Panc1 (cell line): ENCODE measurements around the gene XG. TPM values are rescaled to one million over a fixed set of nuclear protein-coding genes. Genes with fewer than 3 reads are reported as not detected.
"Not testable (repeated sequence)": the region's sequence is repeated elsewhere in the genome, so short reads cannot be mapped to it uniquely, and the experiment has no call there.

Experiments
- ATAC-seq: fragments of 200-7000 bp; cut with Tn5 transposase; 2 replicates; pipeline ENCODE4 v1.9.1; 2020; ENCODE audit warnings: mild to moderate bottlenecking, moderate library complexity
- BruUV-seq: library from RNA; stranded (reverse); fragments of 400-500 nt; replicated peaks from 2 replicates; lab custom pipeline; 2021; lab: Mats Ljungman, UMichigan
- CTCF ChIA-PET: fragments of 300-600 bp; sonication (Branson Sonifier 250); formaldehyde crosslinking; loops from one replicate; lab custom pipeline; 2022; ENCODE audit warnings: antibody characterized with exemption; lab: Charles Lee
- POLR2A ChIA-PET: fragments of 300-600 bp; sonication (Branson Sonifier 250); formaldehyde crosslinking; loops from one replicate; lab custom pipeline; 2022; ENCODE audit warnings: antibody characterized with exemption; lab: Charles Lee
- DNase-seq: peaks from one replicate; pipeline ENCODE4 v3.0.0-alpha.2; 2010; ENCODE audit warnings: low read depth, low spot score
- H3K27ac ChIP-seq: 2 replicates; pipeline ENCODE4 v1.5.1; 2011; ENCODE audit warnings: mild to moderate bottlenecking, low read length, inconsistent platforms
- H3K27me3 ChIP-seq: fragments of 200-500 bp; sonication (Bioruptor generic); 2 replicates; pipeline ENCODE4 v1.6.0; 2014; ENCODE audit warnings: low read length, inconsistent platforms; ENCODE audit not compliant: control insufficient read depth, insufficient read depth
- H3K36me3 ChIP-seq: fragments of 200-500 bp; sonication (Bioruptor generic); 2 replicates; pipeline ENCODE4 v1.5.1; 2014; ENCODE audit warnings: inconsistent platforms, mild to moderate bottlenecking, low read length, moderate library complexity; ENCODE audit not compliant: control insufficient read depth, insufficient read depth
- H3K4me1 ChIP-seq: 2 replicates; pipeline ENCODE4 v1.5.1; 2011; ENCODE audit warnings: inconsistent platforms, mild to moderate bottlenecking, low read length, moderate library complexity; ENCODE audit not compliant: control insufficient read depth, insufficient read depth
- H3K4me3 ChIP-seq, 2 experiments: 2 replicates each; pipeline ENCODE4 v1.5.1; 2011 to 2012; ENCODE audit warnings: low read depth in 2 of 2, low read length in 2 of 2, mild to moderate bottlenecking in 2 of 2, inconsistent platforms in 1 of 2, moderate library complexity in 1 of 2
- H3K9me3 ChIP-seq: fragments of 200-500 bp; sonication (Bioruptor generic); 2 replicates; pipeline ENCODE4 v1.5.1; 2014; ENCODE audit warnings: low read depth, mild to moderate bottlenecking, inconsistent platforms, low read length, moderate library complexity; ENCODE audit not compliant: control insufficient read depth, insufficient read depth
- CTCF ChIP-seq: fragments of 450-650 bp; IDR thresholded peaks from 2 replicates; pipeline ENCODE4 v1.5.1; 2017; ENCODE audit warnings: mild to moderate bottlenecking
- POLR2AphosphoS5 ChIP-seq: IDR thresholded peaks from 2 replicates; pipeline ENCODE4 v1.6.1; 2012; ENCODE audit warnings: mild to moderate bottlenecking, low read depth, low read length, moderate library complexity
- REST ChIP-seq, 2 experiments: IDR thresholded peaks; 2 replicates each; pipeline ENCODE4 v1.6.1; 2011 to 2012; ENCODE audit warnings: low read depth in 2 of 2, control low read depth in 1 of 2, low read length in 1 of 2, mild to moderate bottlenecking in 1 of 2, moderate library complexity in 1 of 2; ENCODE audit not compliant: insufficient read depth in 1 of 2
- SIN3A ChIP-seq: IDR thresholded peaks from 2 replicates; pipeline ENCODE4 v1.6.1; 2012; ENCODE audit warnings: low read depth, mild to moderate bottlenecking, low read length, moderate library complexity, borderline replicate concordance; ENCODE audit not compliant: insufficient read depth
- TCF7L2 ChIP-seq: IDR thresholded peaks from 2 replicates; pipeline ENCODE4 v1.6.1; 2011; ENCODE audit warnings: mild to moderate bottlenecking, low read depth, low read length, inconsistent platforms
- in situ Hi-C: cut with HindIII; loops from 2 replicates; pipeline ENCODE4 v1.10.0; 2016; ENCODE audit warnings: low sequenced_read_pairs, low pct_unique_long_range_greater_than_20kb
- intact Hi-C: fragments of 100-400 bp; cut with micrococcal nuclease; formaldehyde crosslinking; loops from one replicate; pipeline ENCODE4 v1.10.0; 2022; ENCODE audit not compliant: unreplicated experiment
- total RNA-seq: library from RNA; stranded (reverse); gene quantifications from one replicate; pipeline ENCODE4 v1.2.1, GENCODE V29; 2021; ENCODE audit not compliant: unreplicated experiment

The XG gene
- total RNA-seq, 1 experiment from 2014 or later, result not detected

GRCh38 chrX:2794336-2794735 lies 42.5 kb downstream of the XG start:
- Histone ChIP-seq H3K9me3 (no peaks in the 10 kb centered on the region), H3K27ac (no peak overlapping the region), H3K4me1 (no peaks in the 10 kb centered on the region), H3K4me3 (no peak overlapping the region), H3K27me3 (no peaks in the 10 kb centered on the region), H3K36me3 (no peaks in the 10 kb centered on the region)
- CTCF ChIA-PET, result no interaction called here
- ATAC-seq, result no peak
- no peak for DNase-seq
- POLR2A ChIA-PET, result no interaction called here
- in situ Hi-C loops, result no loop called here
- no peak for TF ChIP-seq CTCF
- TF ChIP-seq SIN3A, result no peak
- TF ChIP-seq POLR2AphosphoS5, result no peak
- TF ChIP-seq REST (IDR thresholded peaks at IDR 0.05; ENCODE audit: insufficient read depth in 1 of 2, low read depth in 2 of 2, low read length in 1 of 2), result no peak
- no peak for TF ChIP-seq TCF7L2
- intact Hi-C loops, result no loop called here
- BruUV-seq, result no TSS peak

- intact Hi-C loops, POLR2A ChIA-PET, DNase-seq, BruUV-seq, H3K27ac ChIP-seq, H3K4me1 ChIP-seq, ATAC-seq, H3K27me3 ChIP-seq, H3K36me3 ChIP-seq, CTCF ChIA-PET, in situ Hi-C loops, H3K9me3 ChIP-seq, H3K4me3 ChIP-seq: not testable (repeated sequence)
Measured at GRCh38 chrX:2796808-2797207, 45.0 kb downstream of the XG start.

- Histone ChIP-seq H3K4me1 (no peaks in the 10 kb centered on the region), H3K4me3 (no peak overlapping the region), H3K9me3 (no peaks in the 10 kb centered on the region), H3K27ac (no peak overlapping the region), H3K27me3 (no peaks in the 10 kb centered on the region), H3K36me3 (no peaks in the 10 kb centered on the region)
- DNase-seq, result no peak
- ChIA-PET CTCF (no interaction called here), POLR2A (no interaction called here)
- in situ Hi-C loops, result no loop called here
- intact Hi-C loops, result no loop called here
- BruUV-seq, result no TSS peak
- no peak for ATAC-seq
- TF ChIP-seq REST (IDR thresholded peaks at IDR 0.05; ENCODE audit: insufficient read depth in 1 of 2, low read depth in 2 of 2, low read length in 1 of 2) (no peak), SIN3A (no peak), TCF7L2 (no peak), POLR2AphosphoS5 (no peak), CTCF (no peak)
Measured at GRCh38 chrX:2799369-2799768, 47.5 kb downstream of the XG start.

- H3K27ac ChIP-seq, H3K36me3 ChIP-seq, H3K4me1 ChIP-seq, ATAC-seq, H3K4me3 ChIP-seq, intact Hi-C loops, in situ Hi-C loops, DNase-seq, H3K9me3 ChIP-seq, CTCF ChIA-PET, BruUV-seq, H3K27me3 ChIP-seq, POLR2A ChIA-PET: not testable (repeated sequence)
Measured at GRCh38 chrX:2799980-2800379, 48.1 kb downstream of the XG start.
